ENCODE results near the gene ARHGAP24.

- TF ChIP-seq CTCF (IDR thresholded peaks at IDR 0.05) (no peak), POLR2A (IDR thresholded peaks at IDR 0.05) (no peak)
Measured at GRCh38 chr4:85956293-85956945, 481.5 kb downstream of the ARHGAP24 start.

Data from esophagus squamous epithelium (tissue), 4 donors.